PC-9 (cell line): ENCODE data around the gene PRSS33.

Experiments used
- EZH2 ChIP-seq: fragments of 200-600 bp; sonication (generic); IDR thresholded peaks from 2 replicates; pipeline ENCODE4 v1.8.0; 2017; ENCODE audit warnings: antibody characterized with exemption, low read depth
- TF ChIP-seq, protein P1 (sequence below): fragments of 200-600 bp; sonication (generic); conservative IDR thresholded peaks from 2 replicates; pipeline ENCODE4 v1.6.1; 2017; ENCODE audit warnings: mixed run types, antibody characterized with exemption, mild to moderate bottlenecking, moderate library complexity

DNA sequence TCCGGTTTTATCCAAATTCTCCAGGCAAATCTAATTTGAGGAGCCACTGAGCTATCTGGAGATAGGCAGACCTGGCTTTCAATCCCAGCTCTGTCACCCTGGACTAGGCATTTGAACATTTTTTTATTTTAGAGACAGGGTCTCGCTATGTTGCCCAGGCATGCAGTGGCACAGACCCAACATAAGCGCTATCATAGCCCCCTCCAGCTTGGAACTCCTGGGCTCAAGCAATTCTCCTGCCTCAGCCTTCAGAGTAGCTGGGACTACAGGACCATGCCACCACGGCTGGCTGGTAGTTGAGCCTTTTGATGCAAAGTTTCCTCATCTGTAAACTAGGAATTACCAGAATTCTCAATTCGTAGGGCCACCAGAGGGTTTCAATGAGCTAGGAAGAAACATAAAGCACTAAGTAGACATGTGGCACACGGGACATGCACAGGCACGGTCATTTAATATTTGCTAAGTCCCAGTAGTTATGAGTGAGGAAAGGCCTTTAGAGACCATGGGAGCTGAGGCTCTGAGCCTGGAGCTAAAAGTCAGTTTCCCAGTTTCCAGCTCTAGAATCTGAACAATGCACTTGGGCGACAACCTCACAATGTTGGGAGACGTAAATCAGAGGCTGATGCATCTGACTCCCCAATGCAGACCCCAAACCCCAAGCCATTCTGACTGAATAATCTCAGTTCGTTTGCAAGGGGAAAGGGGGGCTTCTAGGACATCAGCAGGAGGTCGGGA, 11.4 kb downstream of the PRSS33 start:
- TF ChIP-seq, protein P1, sequence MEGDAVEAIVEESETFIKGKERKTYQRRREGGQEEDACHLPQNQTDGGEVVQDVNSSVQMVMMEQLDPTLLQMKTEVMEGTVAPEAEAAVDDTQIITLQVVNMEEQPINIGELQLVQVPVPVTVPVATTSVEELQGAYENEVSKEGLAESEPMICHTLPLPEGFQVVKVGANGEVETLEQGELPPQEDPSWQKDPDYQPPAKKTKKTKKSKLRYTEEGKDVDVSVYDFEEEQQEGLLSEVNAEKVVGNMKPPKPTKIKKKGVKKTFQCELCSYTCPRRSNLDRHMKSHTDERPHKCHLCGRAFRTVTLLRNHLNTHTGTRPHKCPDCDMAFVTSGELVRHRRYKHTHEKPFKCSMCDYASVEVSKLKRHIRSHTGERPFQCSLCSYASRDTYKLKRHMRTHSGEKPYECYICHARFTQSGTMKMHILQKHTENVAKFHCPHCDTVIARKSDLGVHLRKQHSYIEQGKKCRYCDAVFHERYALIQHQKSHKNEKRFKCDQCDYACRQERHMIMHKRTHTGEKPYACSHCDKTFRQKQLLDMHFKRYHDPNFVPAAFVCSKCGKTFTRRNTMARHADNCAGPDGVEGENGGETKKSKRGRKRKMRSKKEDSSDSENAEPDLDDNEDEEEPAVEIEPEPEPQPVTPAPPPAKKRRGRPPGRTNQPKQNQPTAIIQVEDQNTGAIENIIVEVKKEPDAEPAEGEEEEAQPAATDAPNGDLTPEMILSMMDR: no peak
- no peak for TF ChIP-seq EZH2
